ENCODE measurements around the gene ACOX3. TPM values are rescaled to one million over a fixed set of nuclear protein-coding genes. Genes with fewer than 3 reads are reported as not detected.

ACOX3 gene
- total RNA-seq, 1 donor from 2014 or later, result 74.5 TPM

- Histone ChIP-seq H3K36me3 (no peaks in the 10 kb centered on the region), H3K27ac (no peak overlapping the region), H3K27me3 (no peaks in the 10 kb centered on the region), H3K9me3 (no peaks in the 10 kb centered on the region), H3K4me1 (peaks cover 6 to 8% of the 10 kb centered on the region in 2 donors), H3K4me3 (no peak overlapping the region)
- TF ChIP-seq CTCF (IDR thresholded peaks at IDR 0.05), result no peak
- DNase-seq (ENCODE audit: low spot score in 2 of 2), result no peak
- intact Hi-C loops (cut with DNase I), result no loop called here
Measured at GRCh38 chr4:8338351-8338961, 102.1 kb downstream of the ACOX3 start.

GRCh38 chr4:8336412-8337075 is 104.0 kb downstream of the ACOX3 start:
- intact Hi-C loops (cut with DNase I), result no loop called here

GRCh38 chr4:8335848-8336247 is 104.7 kb downstream of the ACOX3 start:
- no peak for DNase-seq (ENCODE audit: low spot score in 2 of 2)
- H3K27me3 ChIP-seq, result no peaks in the 10 kb centered on the region
- H3K36me3 ChIP-seq, result no peaks in the 10 kb centered on the region
- H3K4me1 ChIP-seq, result peaks cover 7 to 10% of the 10 kb centered on the region in 2 donors
- intact Hi-C loops (cut with DNase I), result no loop called here
- H3K9me3 ChIP-seq, result no peaks in the 10 kb centered on the region
- H3K27ac ChIP-seq, result no peak overlapping the region
- no peak for TF ChIP-seq CTCF (IDR thresholded peaks at IDR 0.05)
- H3K4me3 ChIP-seq, result no peak overlapping the region

More at GRCh38 chr4:8336412-8337075, 104.0 kb downstream of the ACOX3 start:
- H3K27ac ChIP-seq, result no peak overlapping the region
- no peaks in the 10 kb centered on the region for H3K27me3 ChIP-seq
- no peaks in the 10 kb centered on the region for H3K36me3 ChIP-seq
- DNase-seq (ENCODE audit: low spot score in 2 of 2), result peak in 1 of 2 donors; percentile 35
- TF ChIP-seq CTCF (IDR thresholded peaks at IDR 0.05), result no peak
- peaks cover 6 to 7% of the 10 kb centered on the region in 2 donors for H3K4me1 ChIP-seq
- H3K9me3 ChIP-seq, result no peaks in the 10 kb centered on the region
- H3K4me3 ChIP-seq, result no peak overlapping the region

- intact Hi-C loops (cut with DNase I), result no loop called here
- no peak overlapping the region for H3K27ac ChIP-seq
- H3K4me3 ChIP-seq, result no peak overlapping the region
- peaks cover 9 to 17% of the 10 kb centered on the region in 2 donors for H3K4me1 ChIP-seq
- H3K27me3 ChIP-seq, result no peaks in the 10 kb centered on the region
- DNase-seq (ENCODE audit: low spot score in 2 of 2), result peak in 1 of 2 donors; percentile 27
- no peak for TF ChIP-seq CTCF (IDR thresholded peaks at IDR 0.05)
- H3K36me3 ChIP-seq, result no peaks in the 10 kb centered on the region
- H3K9me3 ChIP-seq, result no peaks in the 10 kb centered on the region
Measured at GRCh38 chr4:8334786-8335460, 105.6 kb downstream of the ACOX3 start.

GRCh38 chr4:8333726-8334460 is 106.6 kb downstream of the ACOX3 start:
- Histone ChIP-seq H3K4me1 (peaks cover 10 to 18% of the 10 kb centered on the region in 2 donors), H3K4me3 (no peak overlapping the region), H3K9me3 (no peaks in the 10 kb centered on the region), H3K36me3 (no peaks in the 10 kb centered on the region), H3K27me3 (no peaks in the 10 kb centered on the region), H3K27ac (no peak overlapping the region)
- TF ChIP-seq CTCF (IDR thresholded peaks at IDR 0.05), result no peak
- intact Hi-C loops (cut with DNase I), result no loop called here
- DNase-seq (ENCODE audit: low spot score in 2 of 2), result peak in 1 of 2 donors; percentile 43

Data from ascending aorta (tissue), 2 donors.